Measurements from ENCODE around the gene SPRYD7. TPM values are rescaled to one million over a fixed set of nuclear protein-coding genes. Genes with fewer than 3 reads are reported as not detected.

SPRYD7 gene
- total and polyA plus RNA-seq, 2 of the 13 experiments (the other 11 are each of a cell fraction or from before 2014, with no cell fraction given): 2.7 to 5.9 TPM

- TF ChIP-seq CC2D1A (CRISPR knock-in tag; IDR thresholded peaks at IDR 0.05) (no peak), RAD21 (CRISPR knock-in tag; IDR thresholded peaks at IDR 0.05) (peak; percentile 81), SALL2 (CRISPR knock-in tag; IDR thresholded peaks at IDR 0.05) (peak; percentile 90; the same call in 1 of the 2 replicates), HHEX (CRISPR knock-in tag; IDR thresholded peaks at IDR 0.05) (no peak), SOX13 (IDR thresholded peaks at IDR 0.05) (no peak; the same call in 1 of the 2 replicates), SOX13 (CRISPR knock-in tag; conservative IDR thresholded peaks at IDR 0.05 in 1 of 2, IDR thresholded peaks at IDR 0.05 in 1 of 2) (peak in 1 of 2 experiments; percentile 63; a peak in 2 of 4 replicates), ZNF329 (CRISPR knock-in tag; IDR thresholded peaks at IDR 0.05; ENCODE audit: low read depth) (0 out of 2 replicates have a peak, but pooled peaks have one; percentile 63), TP53 (CRISPR knock-in tag; conservative IDR thresholded peaks at IDR 0.05) (no peak; the same call in 1 of the 2 replicates), ZNF44 (CRISPR knock-in tag; IDR thresholded peaks at IDR 0.05) (no peak), ZHX2 (IDR thresholded peaks at IDR 0.05; ENCODE audit: low read depth) (0 out of 2 replicates have a peak, but pooled peaks have one; percentile 33), ZHX2 (CRISPR knock-in tag; IDR thresholded peaks at IDR 0.05; ENCODE audit: borderline replicate concordance) (no peak), TGIF2 (CRISPR knock-in tag; IDR thresholded peaks at IDR 0.05) (no peak; the same call in 1 of the 2 replicates)
- TF ChIP-seq, protein P1, sequence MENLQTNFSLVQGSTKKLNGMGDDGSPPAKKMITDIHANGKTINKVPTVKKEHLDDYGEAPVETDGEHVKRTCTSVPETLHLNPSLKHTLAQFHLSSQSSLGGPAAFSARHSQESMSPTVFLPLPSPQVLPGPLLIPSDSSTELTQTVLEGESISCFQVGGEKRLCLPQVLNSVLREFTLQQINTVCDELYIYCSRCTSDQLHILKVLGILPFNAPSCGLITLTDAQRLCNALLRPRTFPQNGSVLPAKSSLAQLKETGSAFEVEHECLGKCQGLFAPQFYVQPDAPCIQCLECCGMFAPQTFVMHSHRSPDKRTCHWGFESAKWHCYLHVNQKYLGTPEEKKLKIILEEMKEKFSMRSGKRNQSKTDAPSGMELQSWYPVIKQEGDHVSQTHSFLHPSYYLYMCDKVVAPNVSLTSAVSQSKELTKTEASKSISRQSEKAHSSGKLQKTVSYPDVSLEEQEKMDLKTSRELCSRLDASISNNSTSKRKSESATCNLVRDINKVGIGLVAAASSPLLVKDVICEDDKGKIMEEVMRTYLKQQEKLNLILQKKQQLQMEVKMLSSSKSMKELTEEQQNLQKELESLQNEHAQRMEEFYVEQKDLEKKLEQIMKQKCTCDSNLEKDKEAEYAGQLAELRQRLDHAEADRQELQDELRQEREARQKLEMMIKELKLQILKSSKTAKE (CRISPR knock-in tag; IDR thresholded peaks at IDR 0.05; ENCODE audit: borderline replicate concordance): no peak; the same call in 1 of the 2 replicates
- TF ChIP-seq, protein P2, sequence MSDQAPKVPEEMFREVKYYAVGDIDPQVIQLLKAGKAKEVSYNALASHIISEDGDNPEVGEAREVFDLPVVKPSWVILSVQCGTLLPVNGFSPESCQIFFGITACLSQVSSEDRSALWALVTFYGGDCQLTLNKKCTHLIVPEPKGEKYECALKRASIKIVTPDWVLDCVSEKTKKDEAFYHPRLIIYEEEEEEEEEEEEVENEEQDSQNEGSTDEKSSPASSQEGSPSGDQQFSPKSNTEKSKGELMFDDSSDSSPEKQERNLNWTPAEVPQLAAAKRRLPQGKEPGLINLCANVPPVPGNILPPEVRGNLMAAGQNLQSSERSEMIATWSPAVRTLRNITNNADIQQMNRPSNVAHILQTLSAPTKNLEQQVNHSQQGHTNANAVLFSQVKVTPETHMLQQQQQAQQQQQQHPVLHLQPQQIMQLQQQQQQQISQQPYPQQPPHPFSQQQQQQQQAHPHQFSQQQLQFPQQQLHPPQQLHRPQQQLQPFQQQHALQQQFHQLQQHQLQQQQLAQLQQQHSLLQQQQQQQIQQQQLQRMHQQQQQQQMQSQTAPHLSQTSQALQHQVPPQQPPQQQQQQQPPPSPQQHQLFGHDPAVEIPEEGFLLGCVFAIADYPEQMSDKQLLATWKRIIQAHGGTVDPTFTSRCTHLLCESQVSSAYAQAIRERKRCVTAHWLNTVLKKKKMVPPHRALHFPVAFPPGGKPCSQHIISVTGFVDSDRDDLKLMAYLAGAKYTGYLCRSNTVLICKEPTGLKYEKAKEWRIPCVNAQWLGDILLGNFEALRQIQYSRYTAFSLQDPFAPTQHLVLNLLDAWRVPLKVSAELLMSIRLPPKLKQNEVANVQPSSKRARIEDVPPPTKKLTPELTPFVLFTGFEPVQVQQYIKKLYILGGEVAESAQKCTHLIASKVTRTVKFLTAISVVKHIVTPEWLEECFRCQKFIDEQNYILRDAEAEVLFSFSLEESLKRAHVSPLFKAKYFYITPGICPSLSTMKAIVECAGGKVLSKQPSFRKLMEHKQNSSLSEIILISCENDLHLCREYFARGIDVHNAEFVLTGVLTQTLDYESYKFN (CRISPR knock-in tag; conservative IDR thresholded peaks at IDR 0.05): peak; percentile 55
Measured at GRCh38 chr13:49936075-49936967, at the start of gene SPRYD7 (continued).
